ENCODE data around the gene C3orf20.

Gene C3orf20

GRCh38 chr3:14765576-14766427, 90.9 kb downstream of the C3orf20 start:
- H3K9me3 Mint-ChIP-seq, result no peaks in the 10 kb centered on the region
- H3K27ac Mint-ChIP-seq, result no peak overlapping the region
- peaks cover 2% of the 10 kb centered on the region for H3K36me3 Mint-ChIP-seq (ENCODE audit: low read depth)

GRCh38 chr3:14766428-14767244, 91.7 kb downstream of the C3orf20 start:
- Mint-ChIP-seq H3K9me3 (no peaks in the 10 kb centered on the region), H3K27ac (no peak overlapping the region), H3K27me3 (ENCODE audit: low read depth) (no peaks in the 10 kb centered on the region), H3K36me3 (ENCODE audit: low read depth) (no peaks in the 10 kb centered on the region), H3K4me1 (ENCODE audit: low read depth) (no peaks in the 10 kb centered on the region), H3K4me3 (no peak overlapping the region)

More at GRCh38 chr3:14765576-14766427, 90.9 kb downstream of the C3orf20 start:
- Mint-ChIP-seq H3K4me3 (no peak overlapping the region), H3K27me3 (ENCODE audit: low read depth) (no peaks in the 10 kb centered on the region), H3K4me1 (ENCODE audit: low read depth) (peaks cover 4% of the 10 kb centered on the region)

DNA sequence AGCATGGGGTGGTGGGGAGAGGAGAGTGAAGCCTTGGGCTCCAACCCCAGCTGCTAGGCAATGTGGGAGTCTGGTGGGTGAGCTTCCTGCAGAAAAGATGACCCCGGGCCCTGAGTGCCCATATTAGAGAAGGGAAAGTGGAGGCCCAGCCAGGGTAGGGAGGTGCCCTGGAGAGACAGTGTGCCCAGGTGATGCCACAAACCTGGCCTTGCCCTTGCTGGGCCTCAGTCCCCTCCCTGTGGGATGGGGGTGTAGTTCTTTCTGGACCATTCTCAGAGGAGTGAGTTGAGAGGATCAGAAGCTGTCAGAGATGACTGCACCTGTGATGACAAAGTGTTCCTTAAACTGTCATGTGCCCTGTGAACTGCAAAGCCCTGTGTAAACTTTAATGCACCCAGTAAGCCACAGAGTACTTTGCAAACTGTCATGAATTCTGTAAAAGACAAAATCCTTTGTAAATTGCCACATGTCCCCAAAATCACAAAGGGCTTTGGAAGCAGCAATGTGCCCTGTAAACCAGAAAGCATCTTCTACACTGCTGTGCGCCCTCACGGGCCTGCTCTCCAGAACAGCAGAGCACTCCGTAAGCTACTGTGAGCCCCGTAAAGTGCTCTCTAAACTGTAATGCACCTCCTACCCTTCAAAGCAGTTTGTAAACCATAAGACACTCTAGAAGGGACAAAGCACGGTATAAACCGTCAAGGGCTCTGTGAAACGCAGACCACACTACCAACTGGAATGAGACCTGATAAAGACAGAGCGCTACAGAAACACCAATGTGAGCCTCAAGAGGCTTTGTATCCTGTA, 92.5 kb downstream of the C3orf20 start:
- Mint-ChIP-seq H3K9me3 (no peaks in the 10 kb centered on the region), H3K27ac (no peak overlapping the region), H3K4me1 (ENCODE audit: low read depth) (no peaks in the 10 kb centered on the region), H3K27me3 (ENCODE audit: low read depth) (no peaks in the 10 kb centered on the region), H3K36me3 (ENCODE audit: low read depth) (no peaks in the 10 kb centered on the region), H3K4me3 (no peak overlapping the region)

- no peaks in the 10 kb centered on the region for H3K36me3 Mint-ChIP-seq (ENCODE audit: low read depth)
- no peak overlapping the region for H3K4me3 Mint-ChIP-seq
- H3K27ac Mint-ChIP-seq, result no peak overlapping the region
- H3K4me1 Mint-ChIP-seq (ENCODE audit: low read depth), result no peaks in the 10 kb centered on the region
- H3K9me3 Mint-ChIP-seq, result no peaks in the 10 kb centered on the region
- H3K27me3 Mint-ChIP-seq (ENCODE audit: low read depth), result no peaks in the 10 kb centered on the region
Measured at GRCh38 chr3:14768182-14768790, 93.3 kb downstream of the C3orf20 start.

- Mint-ChIP-seq H3K4me3 (no peak overlapping the region), H3K36me3 (ENCODE audit: low read depth) (no peaks in the 10 kb centered on the region), H3K27ac (no peak overlapping the region), H3K9me3 (no peaks in the 10 kb centered on the region), H3K27me3 (ENCODE audit: low read depth) (no peaks in the 10 kb centered on the region), H3K4me1 (ENCODE audit: low read depth) (no peaks in the 10 kb centered on the region)
Measured at GRCh38 chr3:14768881-14769280, 93.9 kb downstream of the C3orf20 start.

DNA sequence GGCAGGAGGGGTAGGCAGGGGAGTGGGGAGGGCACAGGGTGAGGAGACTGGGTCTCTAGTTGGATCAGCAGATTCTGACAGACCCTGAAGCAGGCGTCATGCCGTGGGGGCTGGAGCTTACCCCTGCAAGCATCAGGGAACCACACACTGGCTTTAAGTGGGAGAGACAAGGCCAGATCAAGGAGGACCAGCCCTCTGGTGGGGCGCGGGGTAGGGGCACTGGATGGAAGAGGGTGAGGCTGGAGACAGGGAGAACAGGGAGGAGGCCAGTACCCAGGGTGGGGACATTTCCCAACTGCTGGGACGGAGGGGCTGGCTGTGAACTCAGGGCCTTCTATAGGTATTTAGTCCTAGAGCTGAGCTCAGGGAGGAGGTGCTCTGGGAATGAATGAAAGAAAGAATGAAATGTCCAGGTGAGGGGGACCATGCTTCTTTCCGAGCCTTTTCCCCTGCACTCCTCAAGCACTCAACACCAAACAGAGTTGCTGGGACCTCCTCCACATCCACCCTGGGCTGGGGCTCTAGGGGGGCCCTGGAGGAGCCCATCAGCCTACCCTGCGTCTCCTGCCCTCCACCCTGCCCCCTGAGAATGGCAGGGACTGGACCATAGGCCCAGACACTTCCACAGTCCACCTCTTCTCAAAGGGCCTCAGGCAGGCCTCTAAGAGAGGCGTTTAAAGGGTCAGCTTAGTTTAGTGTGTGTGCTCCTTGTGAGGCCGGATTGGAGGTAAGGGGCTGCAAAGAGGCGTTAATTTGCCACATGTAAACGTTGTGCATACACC, 94.8 kb downstream of the C3orf20 start:
- Mint-ChIP-seq H3K27ac (no peak overlapping the region), H3K4me1 (ENCODE audit: low read depth) (no peaks in the 10 kb centered on the region), H3K4me3 (no peak overlapping the region), H3K9me3 (no peaks in the 10 kb centered on the region), H3K36me3 (ENCODE audit: low read depth) (no peaks in the 10 kb centered on the region), H3K27me3 (ENCODE audit: low read depth) (no peaks in the 10 kb centered on the region)

- Mint-ChIP-seq H3K9me3 (no peaks in the 10 kb centered on the region), H3K4me3 (no peak overlapping the region), H3K36me3 (ENCODE audit: low read depth) (no peaks in the 10 kb centered on the region), H3K27me3 (ENCODE audit: low read depth) (no peaks in the 10 kb centered on the region), H3K4me1 (ENCODE audit: low read depth) (no peaks in the 10 kb centered on the region), H3K27ac (no peak overlapping the region)
Measured at GRCh38 chr3:14770591-14770990, 95.7 kb downstream of the C3orf20 start.

DNA sequence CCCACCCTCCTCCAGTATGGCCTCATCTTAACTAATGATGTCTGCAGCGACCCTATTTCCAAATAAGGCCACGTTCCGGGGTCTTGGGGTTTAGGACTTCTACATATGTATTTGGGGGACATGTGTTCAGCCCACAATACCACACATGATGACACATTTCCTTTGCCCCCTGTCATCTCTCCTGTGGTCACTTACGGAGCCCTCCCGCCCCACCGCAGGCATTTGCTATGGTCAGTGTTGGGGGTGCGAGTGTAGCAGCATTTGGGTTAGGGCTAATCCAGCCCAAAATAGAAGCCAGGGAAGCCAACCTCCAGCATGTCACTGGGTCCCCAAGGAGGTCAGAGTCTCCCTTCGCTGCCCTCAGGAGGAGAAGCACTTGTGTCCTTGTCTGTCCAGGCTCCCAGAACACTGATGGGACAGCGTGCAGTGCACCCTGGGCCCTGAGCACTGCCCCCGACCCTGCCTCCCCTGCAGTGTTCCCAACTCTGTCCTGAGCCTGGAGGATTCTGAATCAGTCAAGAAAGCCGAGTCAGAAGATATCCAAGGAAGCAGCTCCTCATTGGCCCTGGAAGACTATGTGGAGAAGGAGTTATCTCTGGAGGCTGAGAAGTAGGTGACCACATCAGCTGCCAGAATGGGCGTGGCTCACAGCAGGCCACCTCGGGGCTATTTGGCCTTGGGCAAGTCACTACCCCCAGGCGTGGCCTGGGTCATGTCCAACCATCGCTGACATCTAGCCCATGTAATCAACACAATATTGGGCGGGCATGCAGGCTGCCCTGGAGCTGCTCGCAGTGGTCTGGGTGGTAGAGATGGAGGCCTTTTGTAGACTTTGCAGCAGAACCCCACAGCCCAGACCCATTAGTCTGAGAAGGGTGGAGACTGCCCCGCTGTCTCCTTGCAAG, 96.9 kb downstream of the C3orf20 start:
- no peaks in the 10 kb centered on the region for H3K9me3 Mint-ChIP-seq
- no peaks in the 10 kb centered on the region for H3K36me3 Mint-ChIP-seq (ENCODE audit: low read depth)
- H3K27ac Mint-ChIP-seq, result no peak overlapping the region
- H3K4me3 Mint-ChIP-seq, result no peak overlapping the region
- H3K27me3 Mint-ChIP-seq (ENCODE audit: low read depth), result no peaks in the 10 kb centered on the region
- no peaks in the 10 kb centered on the region for H3K4me1 Mint-ChIP-seq (ENCODE audit: low read depth)

DNA sequence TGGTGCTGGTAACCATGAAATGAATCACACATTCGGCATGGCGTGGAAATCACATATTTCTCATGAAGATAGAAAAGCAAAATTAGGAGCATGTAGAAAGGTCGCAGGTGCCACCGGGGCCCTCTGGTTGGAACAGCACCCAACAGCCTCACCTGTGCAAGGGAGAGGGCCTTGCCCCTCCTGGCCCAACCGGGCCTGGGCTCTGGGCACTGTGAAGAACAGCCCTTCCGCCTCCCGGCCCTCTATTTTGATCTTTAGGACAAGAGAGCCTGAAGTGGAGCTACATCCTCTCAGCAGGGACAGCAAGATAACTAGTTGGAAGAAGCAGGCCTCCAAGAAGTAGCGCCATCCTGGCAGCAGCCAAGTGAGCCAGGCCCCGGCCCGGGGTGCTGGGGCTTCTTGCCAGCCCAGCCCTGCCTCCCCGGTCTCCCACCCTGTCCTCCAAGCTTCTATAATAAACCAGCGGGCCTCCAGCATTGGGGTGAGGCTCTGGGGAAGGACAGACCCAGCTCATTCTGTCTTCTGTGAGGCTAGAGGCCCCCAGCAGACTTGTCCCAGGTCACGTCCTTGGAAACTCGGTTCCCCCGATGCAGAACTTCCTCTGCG, 97.7 kb downstream of the C3orf20 start:
- no peaks in the 10 kb centered on the region for H3K9me3 Mint-ChIP-seq
- no peak overlapping the region for H3K4me3 Mint-ChIP-seq

DNA sequence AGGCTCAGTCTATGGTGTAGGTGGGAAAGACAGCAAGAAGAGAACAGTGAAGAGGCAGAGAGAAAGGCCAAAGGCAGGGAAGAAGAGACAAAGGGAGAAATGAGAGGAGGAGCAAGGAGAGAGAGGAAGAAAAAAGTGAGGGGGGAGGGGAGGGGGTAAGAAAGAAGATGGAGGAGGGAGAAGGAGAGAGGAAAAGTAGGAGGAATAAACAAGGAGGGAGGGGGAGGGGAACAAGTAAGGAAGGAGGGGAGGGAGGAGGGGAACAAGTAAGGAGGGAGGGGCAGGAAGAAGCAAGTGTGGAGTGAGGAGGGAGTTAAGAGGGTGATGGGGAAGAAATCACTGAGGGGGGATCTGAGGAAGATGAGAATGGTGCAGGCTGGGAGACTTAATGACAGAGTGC, 98.3 kb downstream of the C3orf20 start:
- no peaks in the 10 kb centered on the region for H3K9me3 Mint-ChIP-seq
- H3K4me1 Mint-ChIP-seq (ENCODE audit: low read depth), result no peaks in the 10 kb centered on the region
- H3K27ac Mint-ChIP-seq, result no peak overlapping the region
- H3K4me3 Mint-ChIP-seq, result no peak overlapping the region
- no peaks in the 10 kb centered on the region for H3K36me3 Mint-ChIP-seq (ENCODE audit: low read depth)
- no peaks in the 10 kb centered on the region for H3K27me3 Mint-ChIP-seq (ENCODE audit: low read depth)

More for the DNA sequence above, 97.7 kb downstream of the C3orf20 start:
- Mint-ChIP-seq H3K4me1 (ENCODE audit: low read depth) (no peaks in the 10 kb centered on the region), H3K27ac (no peak overlapping the region), H3K36me3 (ENCODE audit: low read depth) (no peaks in the 10 kb centered on the region), H3K27me3 (ENCODE audit: low read depth) (no peaks in the 10 kb centered on the region)

DNA sequence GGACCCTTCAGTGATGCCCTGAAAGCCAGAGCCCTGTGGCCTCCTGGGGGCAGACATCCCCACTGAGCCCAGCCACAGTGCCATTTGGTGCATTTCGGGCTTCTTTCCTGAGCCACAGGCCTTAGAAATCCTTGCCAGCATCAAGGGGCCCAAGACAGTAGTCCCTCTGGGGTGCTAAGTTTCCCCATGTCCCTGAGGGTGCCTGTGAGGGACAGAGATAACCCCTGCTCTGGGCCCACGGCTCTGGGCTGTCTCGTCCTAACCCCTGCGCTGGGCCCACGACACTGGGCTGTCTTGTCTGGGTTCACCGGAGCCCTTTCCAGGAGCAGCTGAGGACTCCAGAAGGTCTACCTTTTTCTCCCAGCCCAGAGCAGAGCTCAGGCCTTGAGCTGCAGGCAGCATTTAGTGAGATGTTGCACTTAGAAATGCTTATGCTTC, 98.8 kb downstream of the C3orf20 start:
- Mint-ChIP-seq H3K27ac (no peak overlapping the region), H3K4me1 (ENCODE audit: low read depth) (no peaks in the 10 kb centered on the region), H3K27me3 (ENCODE audit: low read depth) (no peaks in the 10 kb centered on the region), H3K36me3 (ENCODE audit: low read depth) (no peaks in the 10 kb centered on the region), H3K9me3 (peaks cover 2% of the 10 kb centered on the region), H3K4me3 (no peak overlapping the region)

DNA sequence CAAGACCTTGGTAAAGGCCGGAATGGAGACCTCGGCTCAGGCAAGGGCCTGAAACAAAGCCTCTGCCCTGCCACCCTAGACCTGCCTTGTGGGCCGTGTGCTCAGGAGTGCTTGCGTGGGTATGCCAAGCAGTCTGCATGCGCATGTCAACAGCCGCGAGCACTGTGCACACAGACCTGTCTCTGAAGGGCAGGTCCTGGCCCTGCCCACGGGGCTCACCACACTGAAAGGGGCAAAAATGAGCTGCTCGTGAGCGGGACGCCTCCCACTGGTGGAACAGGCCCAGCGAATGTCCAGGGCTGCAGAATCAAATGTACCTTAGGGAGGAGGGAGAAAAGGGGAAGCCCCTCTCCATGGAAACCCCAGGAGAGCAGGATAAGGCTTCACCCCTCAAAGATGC, 99.5 kb downstream of the C3orf20 start:
- peaks cover 6% of the 10 kb centered on the region for H3K9me3 Mint-ChIP-seq
- H3K4me3 Mint-ChIP-seq, result no peak overlapping the region
- peaks cover 3% of the 10 kb centered on the region for H3K27me3 Mint-ChIP-seq (ENCODE audit: low read depth)
- no peaks in the 10 kb centered on the region for H3K4me1 Mint-ChIP-seq (ENCODE audit: low read depth)
- H3K36me3 Mint-ChIP-seq (ENCODE audit: low read depth), result no peaks in the 10 kb centered on the region
- H3K27ac Mint-ChIP-seq, result no peak overlapping the region
